ENCODE data around the gene ACAP1.

DNA sequence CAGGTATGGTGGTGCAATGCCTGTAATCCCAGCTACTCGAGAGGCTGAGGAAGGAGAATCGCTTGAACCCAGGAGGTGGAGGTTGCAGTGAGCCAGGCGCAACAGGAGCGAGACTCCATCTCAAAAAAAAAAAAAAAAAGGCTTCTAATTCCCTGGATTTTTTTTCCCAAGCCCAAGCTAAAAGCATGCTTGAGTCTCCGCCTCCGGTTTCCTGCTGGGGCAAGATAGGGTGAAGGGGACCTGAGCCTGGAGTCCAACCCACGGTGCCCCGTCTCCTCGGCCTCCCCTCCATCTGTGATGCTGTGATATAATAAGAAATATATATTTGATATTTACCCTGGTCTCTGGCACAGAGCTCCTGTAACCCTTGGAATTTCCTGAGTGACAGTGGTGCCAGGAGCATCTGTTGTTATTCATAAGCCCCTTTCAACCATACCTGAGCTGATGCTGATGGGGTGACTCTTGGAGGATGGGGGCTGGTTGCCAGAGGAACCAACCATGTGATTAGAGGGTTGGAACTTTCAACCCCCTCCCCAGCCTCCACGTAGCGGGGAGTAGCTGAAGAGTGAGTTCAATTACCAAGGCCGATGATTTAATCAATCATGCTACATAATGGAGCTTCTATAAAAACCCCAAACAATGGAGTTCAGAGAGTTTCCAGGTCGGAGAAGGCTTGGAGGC is 31.7 kb downstream of the ACAP1 start:
- TF ChIP-seq, protein P1, sequence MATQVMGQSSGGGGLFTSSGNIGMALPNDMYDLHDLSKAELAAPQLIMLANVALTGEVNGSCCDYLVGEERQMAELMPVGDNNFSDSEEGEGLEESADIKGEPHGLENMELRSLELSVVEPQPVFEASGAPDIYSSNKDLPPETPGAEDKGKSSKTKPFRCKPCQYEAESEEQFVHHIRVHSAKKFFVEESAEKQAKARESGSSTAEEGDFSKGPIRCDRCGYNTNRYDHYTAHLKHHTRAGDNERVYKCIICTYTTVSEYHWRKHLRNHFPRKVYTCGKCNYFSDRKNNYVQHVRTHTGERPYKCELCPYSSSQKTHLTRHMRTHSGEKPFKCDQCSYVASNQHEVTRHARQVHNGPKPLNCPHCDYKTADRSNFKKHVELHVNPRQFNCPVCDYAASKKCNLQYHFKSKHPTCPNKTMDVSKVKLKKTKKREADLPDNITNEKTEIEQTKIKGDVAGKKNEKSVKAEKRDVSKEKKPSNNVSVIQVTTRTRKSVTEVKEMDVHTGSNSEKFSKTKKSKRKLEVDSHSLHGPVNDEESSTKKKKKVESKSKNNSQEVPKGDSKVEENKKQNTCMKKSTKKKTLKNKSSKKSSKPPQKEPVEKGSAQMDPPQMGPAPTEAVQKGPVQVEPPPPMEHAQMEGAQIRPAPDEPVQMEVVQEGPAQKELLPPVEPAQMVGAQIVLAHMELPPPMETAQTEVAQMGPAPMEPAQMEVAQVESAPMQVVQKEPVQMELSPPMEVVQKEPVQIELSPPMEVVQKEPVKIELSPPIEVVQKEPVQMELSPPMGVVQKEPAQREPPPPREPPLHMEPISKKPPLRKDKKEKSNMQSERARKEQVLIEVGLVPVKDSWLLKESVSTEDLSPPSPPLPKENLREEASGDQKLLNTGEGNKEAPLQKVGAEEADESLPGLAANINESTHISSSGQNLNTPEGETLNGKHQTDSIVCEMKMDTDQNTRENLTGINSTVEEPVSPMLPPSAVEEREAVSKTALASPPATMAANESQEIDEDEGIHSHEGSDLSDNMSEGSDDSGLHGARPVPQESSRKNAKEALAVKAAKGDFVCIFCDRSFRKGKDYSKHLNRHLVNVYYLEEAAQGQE (IDR thresholded peaks at IDR 0.05; ENCODE audit: insufficient read depth in 1 of 2, low read depth in 2 of 2, low read length in 1 of 2) = no peak
- TF ChIP-seq, protein P2, sequence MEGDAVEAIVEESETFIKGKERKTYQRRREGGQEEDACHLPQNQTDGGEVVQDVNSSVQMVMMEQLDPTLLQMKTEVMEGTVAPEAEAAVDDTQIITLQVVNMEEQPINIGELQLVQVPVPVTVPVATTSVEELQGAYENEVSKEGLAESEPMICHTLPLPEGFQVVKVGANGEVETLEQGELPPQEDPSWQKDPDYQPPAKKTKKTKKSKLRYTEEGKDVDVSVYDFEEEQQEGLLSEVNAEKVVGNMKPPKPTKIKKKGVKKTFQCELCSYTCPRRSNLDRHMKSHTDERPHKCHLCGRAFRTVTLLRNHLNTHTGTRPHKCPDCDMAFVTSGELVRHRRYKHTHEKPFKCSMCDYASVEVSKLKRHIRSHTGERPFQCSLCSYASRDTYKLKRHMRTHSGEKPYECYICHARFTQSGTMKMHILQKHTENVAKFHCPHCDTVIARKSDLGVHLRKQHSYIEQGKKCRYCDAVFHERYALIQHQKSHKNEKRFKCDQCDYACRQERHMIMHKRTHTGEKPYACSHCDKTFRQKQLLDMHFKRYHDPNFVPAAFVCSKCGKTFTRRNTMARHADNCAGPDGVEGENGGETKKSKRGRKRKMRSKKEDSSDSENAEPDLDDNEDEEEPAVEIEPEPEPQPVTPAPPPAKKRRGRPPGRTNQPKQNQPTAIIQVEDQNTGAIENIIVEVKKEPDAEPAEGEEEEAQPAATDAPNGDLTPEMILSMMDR (IDR thresholded peaks at IDR 0.05) = no peak
